OCI-LY7 (cell line): Measurements from ENCODE around the gene KCNE2.

ENCODE experiments used
- EZH2phosphoT487 ChIP-seq: fragments of 200-600 bp; sonication (generic); IDR thresholded peaks from 2 replicates; pipeline ENCODE4 v1.6.1; 2018; ENCODE audit warnings: low read depth, borderline replicate concordance, mild to moderate bottlenecking, mixed run types, antibody characterized with exemption, low read length, moderate library complexity, mixed read lengths
- TF ChIP-seq, protein P1 (sequence below): fragments of 200-600 bp; sonication (generic); conservative IDR thresholded peaks from 2 replicates; pipeline ENCODE4 v1.5.1; 2014; ENCODE audit warnings: mild to moderate bottlenecking, antibody characterized with exemption, low read length, moderate library complexity, mixed read lengths

DNA sequence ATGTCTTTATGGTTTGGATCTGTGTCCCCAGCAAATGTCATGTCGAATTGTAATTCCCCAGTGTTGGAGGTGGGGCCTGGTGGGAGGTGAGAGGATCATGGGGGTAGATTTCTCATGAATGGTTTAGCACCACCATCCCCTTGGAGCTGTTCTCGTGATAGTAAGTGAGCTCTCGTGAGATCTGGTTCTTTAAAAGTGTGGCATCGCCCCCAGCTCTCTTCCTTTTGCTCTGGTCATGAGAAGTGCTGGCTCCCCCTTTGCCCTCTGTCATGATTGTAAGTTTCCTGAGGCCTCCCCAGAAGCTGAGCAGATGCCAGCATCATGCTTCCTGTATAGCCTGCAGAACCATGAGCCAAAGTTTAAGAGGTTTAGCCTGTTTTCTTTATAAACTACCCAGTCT lies 11.2 kb upstream of the KCNE2 start:
- TF ChIP-seq, protein P1, sequence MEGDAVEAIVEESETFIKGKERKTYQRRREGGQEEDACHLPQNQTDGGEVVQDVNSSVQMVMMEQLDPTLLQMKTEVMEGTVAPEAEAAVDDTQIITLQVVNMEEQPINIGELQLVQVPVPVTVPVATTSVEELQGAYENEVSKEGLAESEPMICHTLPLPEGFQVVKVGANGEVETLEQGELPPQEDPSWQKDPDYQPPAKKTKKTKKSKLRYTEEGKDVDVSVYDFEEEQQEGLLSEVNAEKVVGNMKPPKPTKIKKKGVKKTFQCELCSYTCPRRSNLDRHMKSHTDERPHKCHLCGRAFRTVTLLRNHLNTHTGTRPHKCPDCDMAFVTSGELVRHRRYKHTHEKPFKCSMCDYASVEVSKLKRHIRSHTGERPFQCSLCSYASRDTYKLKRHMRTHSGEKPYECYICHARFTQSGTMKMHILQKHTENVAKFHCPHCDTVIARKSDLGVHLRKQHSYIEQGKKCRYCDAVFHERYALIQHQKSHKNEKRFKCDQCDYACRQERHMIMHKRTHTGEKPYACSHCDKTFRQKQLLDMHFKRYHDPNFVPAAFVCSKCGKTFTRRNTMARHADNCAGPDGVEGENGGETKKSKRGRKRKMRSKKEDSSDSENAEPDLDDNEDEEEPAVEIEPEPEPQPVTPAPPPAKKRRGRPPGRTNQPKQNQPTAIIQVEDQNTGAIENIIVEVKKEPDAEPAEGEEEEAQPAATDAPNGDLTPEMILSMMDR = no peak
- TF ChIP-seq EZH2phosphoT487 = no peak
